Measurements from ENCODE around the gene PTPRT. TPM values are rescaled to one million over a fixed set of nuclear protein-coding genes. Genes with fewer than 3 reads are reported as not detected.

The PTPRT gene
- total and polyA plus RNA-seq, 2 experiments from 2014 or later = not detected

DNA sequence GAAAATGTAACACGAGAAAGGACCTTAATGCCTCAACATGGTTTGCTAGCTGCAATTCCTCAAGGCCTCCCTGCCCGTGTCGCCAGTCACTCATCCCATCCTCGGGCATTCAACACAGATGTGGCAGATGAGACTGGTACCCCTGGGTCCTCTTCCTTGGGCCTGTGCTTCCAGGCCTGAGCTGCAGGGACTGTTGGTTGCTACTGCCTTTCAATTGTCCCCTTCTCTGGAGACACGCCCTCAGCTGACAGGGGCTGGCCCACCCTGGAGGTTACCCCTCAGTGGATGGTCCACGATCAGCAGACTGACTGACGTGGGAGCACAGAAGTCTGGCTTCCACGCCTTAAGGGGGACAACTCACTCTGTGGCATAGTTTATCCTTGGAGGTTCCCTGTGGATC lies 1076.5 kb downstream of the PTPRT start:
- H3K36me3 Mint-ChIP-seq (ENCODE audit: low read depth) = peaks cover 59% of the 10 kb centered on the region

More for the DNA sequence above, 1076.5 kb downstream of the PTPRT start:
- DNase-seq (ENCODE audit: low spot score) = no peak
- no peaks in the 10 kb centered on the region for H3K36me3 ChIP-seq (ENCODE audit: insufficient read depth)
- H3K27ac ChIP-seq (ENCODE audit: low read depth) = no peak overlapping the region
- no peaks in the 10 kb centered on the region for H4K20me1 ChIP-seq (replicated peaks; ENCODE audit: insufficient read depth)
- no peaks in the 10 kb centered on the region for H3K9me2 ChIP-seq (ENCODE audit: insufficient read depth)
- no peak overlapping the region for H3K4me2 ChIP-seq
- no peak for ATAC-seq
- no peak for TF ChIP-seq CREB1 (CRISPR knock-in tag; IDR thresholded peaks at IDR 0.05; ENCODE audit: low read depth)
- TF ChIP-seq REST (IDR thresholded peaks at IDR 0.05; ENCODE audit: unreplicated experiment) = no peak
- TF ChIP-seq POLR2AphosphoS5 (IDR thresholded peaks at IDR 0.05; ENCODE audit: low read depth) = no peak
- TF ChIP-seq EZH2phosphoT487 (IDR thresholded peaks at IDR 0.05; ENCODE audit: unreplicated experiment) = no peak
- TF ChIP-seq NANOG (IDR thresholded peaks at IDR 0.05; ENCODE audit: borderline replicate concordance) = no peak
- no peak for TF ChIP-seq EZH2 (IDR thresholded peaks at IDR 0.05; ENCODE audit: low read depth, unreplicated experiment)
- TF ChIP-seq STAT1 (IDR thresholded peaks at IDR 0.05; ENCODE audit: unreplicated experiment) = no peak
- no peak for TF ChIP-seq ZNF114 (CRISPR knock-in tag; IDR thresholded peaks at IDR 0.05)
- TF ChIP-seq ETS1 (IDR thresholded peaks at IDR 0.05) = no peak
- TF ChIP-seq CTCF (conservative IDR thresholded peaks at IDR 0.05; ENCODE audit: low read depth in 2 of 2) = no peak
- no peak for TF ChIP-seq JUNB (IDR thresholded peaks at IDR 0.05; ENCODE audit: unreplicated experiment)
- TF ChIP-seq ZNF462 (CRISPR knock-in tag; IDR thresholded peaks at IDR 0.05) = no peak
- TF ChIP-seq ZNF331 (CRISPR knock-in tag; IDR thresholded peaks at IDR 0.05; ENCODE audit: low read depth) = no peak
- Mint-ChIP-seq H3K4me3 (no peak overlapping the region), H3K9me3 (peaks cover 99% of the 10 kb centered on the region), H3K27ac (no peak overlapping the region), H3K27me3 (ENCODE audit: insufficient read depth, low read depth, poor library complexity) (peaks cover 2% of the 10 kb centered on the region), H3K4me1 (no peaks in the 10 kb centered on the region)
- H3K27me3 ChIP-seq (ENCODE audit: insufficient read depth) = no peaks in the 10 kb centered on the region
- no peak overlapping the region for H3K4me3 ChIP-seq
- no peaks in the 10 kb centered on the region for H3F3A ChIP-seq (replicated peaks; ENCODE audit: low read depth)
- no peaks in the 10 kb centered on the region for H3K79me2 ChIP-seq (replicated peaks; ENCODE audit: insufficient read depth)
- H3K4me1 ChIP-seq (ENCODE audit: insufficient read depth) = no peaks in the 10 kb centered on the region
- no peak overlapping the region for H2AFZ ChIP-seq
